ENCODE data around the gene GPBAR1.

DNA sequence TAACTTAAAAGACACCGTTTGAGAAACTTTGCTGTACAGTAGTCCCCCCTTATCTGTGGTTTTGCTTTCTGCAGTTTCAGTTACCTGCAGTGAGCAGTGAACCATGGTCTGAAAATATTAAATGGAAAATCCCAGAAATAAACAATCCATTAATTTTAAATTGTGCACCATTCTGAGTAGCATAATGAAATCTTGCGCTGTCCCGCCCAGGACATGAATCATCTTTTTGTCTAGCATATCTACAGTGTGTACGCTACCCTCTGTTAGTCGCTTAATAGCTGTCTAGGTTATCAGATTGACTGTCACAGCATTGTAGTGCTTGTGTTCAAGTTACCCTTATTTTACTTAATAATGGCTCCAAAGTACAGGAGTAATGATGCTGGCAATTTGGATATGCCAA, 37.8 kb upstream of the GPBAR1 start:
- TF ChIP-seq, protein P1, sequence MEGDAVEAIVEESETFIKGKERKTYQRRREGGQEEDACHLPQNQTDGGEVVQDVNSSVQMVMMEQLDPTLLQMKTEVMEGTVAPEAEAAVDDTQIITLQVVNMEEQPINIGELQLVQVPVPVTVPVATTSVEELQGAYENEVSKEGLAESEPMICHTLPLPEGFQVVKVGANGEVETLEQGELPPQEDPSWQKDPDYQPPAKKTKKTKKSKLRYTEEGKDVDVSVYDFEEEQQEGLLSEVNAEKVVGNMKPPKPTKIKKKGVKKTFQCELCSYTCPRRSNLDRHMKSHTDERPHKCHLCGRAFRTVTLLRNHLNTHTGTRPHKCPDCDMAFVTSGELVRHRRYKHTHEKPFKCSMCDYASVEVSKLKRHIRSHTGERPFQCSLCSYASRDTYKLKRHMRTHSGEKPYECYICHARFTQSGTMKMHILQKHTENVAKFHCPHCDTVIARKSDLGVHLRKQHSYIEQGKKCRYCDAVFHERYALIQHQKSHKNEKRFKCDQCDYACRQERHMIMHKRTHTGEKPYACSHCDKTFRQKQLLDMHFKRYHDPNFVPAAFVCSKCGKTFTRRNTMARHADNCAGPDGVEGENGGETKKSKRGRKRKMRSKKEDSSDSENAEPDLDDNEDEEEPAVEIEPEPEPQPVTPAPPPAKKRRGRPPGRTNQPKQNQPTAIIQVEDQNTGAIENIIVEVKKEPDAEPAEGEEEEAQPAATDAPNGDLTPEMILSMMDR (IDR thresholded peaks at IDR 0.05) = no peak
- TF ChIP-seq POLR2A (IDR thresholded peaks at IDR 0.05) = no peak

Measured in thyroid gland (tissue), 4 donors.